Neural progenitor cell (in vitro differentiated cells): Measurements from ENCODE around the gene VAV3. TPM values are rescaled to one million over a fixed set of nuclear protein-coding genes. Genes with fewer than 3 reads are reported as not detected.

Experiments used
- DNase-seq: peaks from one replicate; pipeline ENCODE4 v3.0.0-alpha.2; 2016; ENCODE audit warnings: low spot score
- H2AFZ ChIP-seq: fragments of 200-600 bp; sonication (generic); replicated peaks from 2 replicates; pipeline ENCODE4 v1.6.1; 2016; ENCODE audit warnings: antibody characterized with exemption
- H3F3A ChIP-seq: fragments of 200-600 bp; sonication (generic); 2 replicates; pipeline ENCODE4 v1.6.1; 2016; ENCODE audit warnings: antibody characterized with exemption, low read depth
- H3K27ac ChIP-seq: fragments of 200-600 bp; sonication (generic); 2 replicates; pipeline ENCODE4 v1.5.1; 2016; ENCODE audit warnings: mild to moderate bottlenecking
- H3K27me3 ChIP-seq: fragments of 200-600 bp; sonication (generic); 2 replicates; pipeline ENCODE4 v1.6.1; 2016; ENCODE audit warnings: mild to moderate bottlenecking, moderate library complexity
- H3K36me3 ChIP-seq: fragments of 200-600 bp; sonication (generic); 2 replicates; pipeline ENCODE4 v1.5.1; 2016
- H3K4me1 ChIP-seq: fragments of 200-600 bp; sonication (generic); 2 replicates; pipeline ENCODE4 v1.6.1; 2016; ENCODE audit warnings: mixed run types
- H3K4me2 ChIP-seq: fragments of 200-600 bp; sonication (generic); 2 replicates; pipeline ENCODE4 v1.6.1; 2016
- H3K4me3 ChIP-seq: fragments of 200-600 bp; sonication (generic); 2 replicates; pipeline ENCODE4 v1.5.1; 2016
- H3K79me2 ChIP-seq: fragments of 200-600 bp; sonication (generic); 2 replicates; pipeline ENCODE4 v1.6.1; 2016; ENCODE audit warnings: low read depth
- H3K9ac ChIP-seq: fragments of 200-600 bp; sonication (generic); 2 replicates; pipeline ENCODE4 v1.6.1; 2016
- H3K9me3 ChIP-seq: fragments of 200-600 bp; sonication (generic); 2 replicates; pipeline ENCODE4 v1.5.1; 2016; ENCODE audit warnings: low read depth
- H4K20me1 ChIP-seq: fragments of 200-600 bp; sonication (generic); 2 replicates; pipeline ENCODE4 v1.6.1; 2016; ENCODE audit warnings: low read depth
- H3K27ac Mint-ChIP-seq: 3 replicates; pipeline ENCODE4 v1.8.0; 2021; ENCODE audit warnings: mixed read lengths
- H3K27me3 Mint-ChIP-seq: 2 replicates; pipeline ENCODE4 v1.8.0; 2022; ENCODE audit warnings: low read depth, mild to moderate bottlenecking, inconsistent platforms, moderate library complexity, mixed read lengths; ENCODE audit not compliant: insufficient read depth
- H3K36me3 Mint-ChIP-seq: 3 replicates; pipeline ENCODE4 v1.8.0; 2021; ENCODE audit warnings: mixed read lengths
- H3K4me1 Mint-ChIP-seq: 3 replicates; pipeline ENCODE4 v1.8.0; 2021; ENCODE audit warnings: mixed read lengths
- H3K4me3 Mint-ChIP-seq: 3 replicates; pipeline ENCODE4 v1.8.0; 2021; ENCODE audit warnings: mild to moderate bottlenecking, moderate library complexity, mixed read lengths
- H3K9me3 Mint-ChIP-seq: 3 replicates; pipeline ENCODE4 v1.8.0; 2020; ENCODE audit warnings: mixed read lengths
- EZH2 ChIP-seq: fragments of 200-600 bp; sonication (generic); IDR thresholded peaks from 2 replicates; pipeline ENCODE4 v1.6.1; 2017; ENCODE audit warnings: antibody characterized with exemption, mild to moderate bottlenecking, moderate library complexity
- EZH2phosphoT487 ChIP-seq: fragments of 200-600 bp; sonication (generic); IDR thresholded peaks from 2 replicates; pipeline ENCODE4 v1.6.1; 2017; ENCODE audit warnings: antibody characterized with exemption
- total RNA-seq: library from RNA; depleted of rRNA; stranded (reverse); fragments of >200 nt; gene quantifications from 2 replicates; pipeline ENCODE4 v1.2.3, GENCODE V29; 2015; ENCODE audit warnings: low replicate concordance
- TF ChIP-seq, protein P1 (sequence below): fragments of 200-600 bp; sonication (generic); IDR thresholded peaks from 2 replicates; pipeline ENCODE4 v1.5.1; 2017; ENCODE audit warnings: antibody characterized with exemption, mild to moderate bottlenecking

Gene VAV3
- total RNA-seq, 1 donor from 2014 or later, result 1.7 TPM

DNA sequence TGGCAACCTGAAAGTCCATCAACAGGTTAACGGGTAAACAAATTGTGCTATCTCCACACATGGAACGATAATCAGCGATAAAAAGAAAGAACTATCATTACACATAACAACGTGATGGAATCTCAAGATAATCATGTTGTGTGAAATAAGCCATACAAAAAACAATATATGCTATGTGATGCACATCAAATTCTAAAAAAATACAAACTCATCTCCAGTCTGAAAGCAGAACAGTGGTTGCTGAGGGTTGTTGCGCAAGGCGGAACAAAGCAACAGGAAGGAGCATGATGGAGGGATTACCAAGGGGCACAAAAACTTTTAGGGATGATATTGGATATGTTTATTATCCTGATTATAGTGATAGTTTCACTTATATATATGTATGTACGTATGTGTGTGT is 324.8 kb downstream of the VAV3 start:
- Histone ChIP-seq H3K36me3 (no peaks in the 10 kb centered on the region), H2AFZ (no peak overlapping the region), H3K27ac (no peak overlapping the region), H3K9me3 (no peaks in the 10 kb centered on the region), H3K4me3 (no peak overlapping the region), H3K4me1 (no peaks in the 10 kb centered on the region), H4K20me1 (no peaks in the 10 kb centered on the region), H3K9ac (no peak overlapping the region), H3F3A (no peaks in the 10 kb centered on the region), H3K79me2 (no peaks in the 10 kb centered on the region), H3K4me2 (no peak overlapping the region), H3K27me3 (no peaks in the 10 kb centered on the region)
- Mint-ChIP-seq H3K9me3 (no peaks in the 10 kb centered on the region), H3K36me3 (no peaks in the 10 kb centered on the region), H3K4me1 (no peaks in the 10 kb centered on the region), H3K4me3 (no peak overlapping the region), H3K27me3 (no peaks in the 10 kb centered on the region), H3K27ac (no peak overlapping the region)
- TF ChIP-seq, protein P1, sequence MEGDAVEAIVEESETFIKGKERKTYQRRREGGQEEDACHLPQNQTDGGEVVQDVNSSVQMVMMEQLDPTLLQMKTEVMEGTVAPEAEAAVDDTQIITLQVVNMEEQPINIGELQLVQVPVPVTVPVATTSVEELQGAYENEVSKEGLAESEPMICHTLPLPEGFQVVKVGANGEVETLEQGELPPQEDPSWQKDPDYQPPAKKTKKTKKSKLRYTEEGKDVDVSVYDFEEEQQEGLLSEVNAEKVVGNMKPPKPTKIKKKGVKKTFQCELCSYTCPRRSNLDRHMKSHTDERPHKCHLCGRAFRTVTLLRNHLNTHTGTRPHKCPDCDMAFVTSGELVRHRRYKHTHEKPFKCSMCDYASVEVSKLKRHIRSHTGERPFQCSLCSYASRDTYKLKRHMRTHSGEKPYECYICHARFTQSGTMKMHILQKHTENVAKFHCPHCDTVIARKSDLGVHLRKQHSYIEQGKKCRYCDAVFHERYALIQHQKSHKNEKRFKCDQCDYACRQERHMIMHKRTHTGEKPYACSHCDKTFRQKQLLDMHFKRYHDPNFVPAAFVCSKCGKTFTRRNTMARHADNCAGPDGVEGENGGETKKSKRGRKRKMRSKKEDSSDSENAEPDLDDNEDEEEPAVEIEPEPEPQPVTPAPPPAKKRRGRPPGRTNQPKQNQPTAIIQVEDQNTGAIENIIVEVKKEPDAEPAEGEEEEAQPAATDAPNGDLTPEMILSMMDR, result no peak
- TF ChIP-seq EZH2phosphoT487, result no peak
- no peak for TF ChIP-seq EZH2
- no peak for DNase-seq

DNA sequence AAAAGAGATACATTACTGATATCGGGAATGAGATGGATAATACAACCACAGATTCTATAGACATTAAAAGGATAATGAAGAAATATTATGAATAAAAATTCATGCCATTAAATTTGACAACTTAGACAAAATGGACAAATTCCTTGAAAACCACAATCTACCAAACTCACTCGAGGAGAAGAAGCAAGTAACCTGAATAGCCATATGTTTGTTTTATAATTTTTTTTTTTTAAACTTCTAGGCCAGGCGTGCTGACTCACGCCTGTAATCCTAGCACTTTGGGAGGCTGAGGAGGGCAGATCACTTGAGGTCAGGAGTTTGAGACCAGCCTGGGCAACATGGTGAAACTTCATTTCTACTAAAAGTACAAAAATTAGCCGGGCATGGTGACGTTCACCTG is 327.9 kb downstream of the VAV3 start:
- Histone ChIP-seq H3K4me2 (no peak overlapping the region), H3K79me2 (no peaks in the 10 kb centered on the region), H2AFZ (no peak overlapping the region), H3K4me1 (no peaks in the 10 kb centered on the region), H3F3A (no peaks in the 10 kb centered on the region), H3K27me3 (no peaks in the 10 kb centered on the region), H4K20me1 (no peaks in the 10 kb centered on the region), H3K4me3 (no peak overlapping the region), H3K9me3 (no peaks in the 10 kb centered on the region), H3K27ac (no peak overlapping the region), H3K9ac (no peak overlapping the region), H3K36me3 (no peaks in the 10 kb centered on the region)
- no peaks in the 10 kb centered on the region for H3K36me3 Mint-ChIP-seq
- H3K4me1 Mint-ChIP-seq, result no peaks in the 10 kb centered on the region
- H3K4me3 Mint-ChIP-seq, result no peak overlapping the region
- H3K27ac Mint-ChIP-seq, result no peak overlapping the region
- DNase-seq, result no peak
- no peak for TF ChIP-seq EZH2phosphoT487
- TF ChIP-seq, protein P1, result no peak
- no peak for TF ChIP-seq EZH2
- H3K9me3 Mint-ChIP-seq, result no peaks in the 10 kb centered on the region
- H3K27me3 Mint-ChIP-seq, result no peaks in the 10 kb centered on the region

DNA sequence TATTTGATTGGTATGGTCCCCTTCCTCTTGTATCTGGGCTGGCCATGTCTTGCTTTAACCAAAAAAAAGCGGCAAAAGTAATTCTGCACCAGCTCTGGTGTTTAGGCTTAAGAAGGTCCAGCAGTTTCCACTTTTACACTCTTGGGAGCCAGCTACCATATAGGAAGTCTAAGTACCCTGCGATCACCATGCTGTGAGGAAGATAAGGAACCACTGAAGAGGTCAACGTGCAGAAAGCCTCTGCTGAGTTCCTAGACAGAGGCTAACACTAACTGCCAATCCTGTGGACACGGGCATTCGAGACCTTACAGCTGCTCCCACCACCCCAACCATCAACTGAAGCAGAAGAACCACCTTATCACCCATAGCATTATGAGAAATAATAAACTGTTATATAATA is 331.4 kb downstream of the VAV3 start:
- no peaks in the 10 kb centered on the region for H3K4me1 Mint-ChIP-seq
- H3K36me3 ChIP-seq, result no peaks in the 10 kb centered on the region
- TF ChIP-seq EZH2 (no peak), EZH2phosphoT487 (no peak)
- TF ChIP-seq, protein P1, result no peak

More for the DNA sequence above, 331.4 kb downstream of the VAV3 start:
- Histone ChIP-seq H3K79me2 (no peaks in the 10 kb centered on the region), H3K4me1 (no peaks in the 10 kb centered on the region), H3K9me3 (no peaks in the 10 kb centered on the region), H3K9ac (no peak overlapping the region), H3K4me2 (no peak overlapping the region), H3K27ac (no peak overlapping the region), H3K4me3 (no peak overlapping the region), H3F3A (no peaks in the 10 kb centered on the region), H3K27me3 (no peaks in the 10 kb centered on the region), H4K20me1 (no peaks in the 10 kb centered on the region), H2AFZ (no peak overlapping the region)
- Mint-ChIP-seq H3K4me3 (no peak overlapping the region), H3K27me3 (no peaks in the 10 kb centered on the region), H3K36me3 (no peaks in the 10 kb centered on the region), H3K27ac (no peak overlapping the region), H3K9me3 (no peaks in the 10 kb centered on the region)
- no peak for DNase-seq
